ENCODE measurements around the gene CRIM1.

GRCh38 chr2:36568516-36569246 lies 213.1 kb downstream of the CRIM1 start:
- TF ChIP-seq CTCF (IDR thresholded peaks at IDR 0.05; ENCODE audit: low read depth, low read length, missing input control) = no peak
- no peak for TF ChIP-seq ATF3 (IDR thresholded peaks at IDR 0.05)
- TF ChIP-seq REST (IDR thresholded peaks at IDR 0.05) = no peak
- no peak for TF ChIP-seq RAD21 (IDR thresholded peaks at IDR 0.05)
